ENCODE results near the gene ATXN7L1. TPM values are rescaled to one million over a fixed set of nuclear protein-coding genes. Genes with fewer than 3 reads are reported as not detected.
"Not testable (repeated sequence)": the region's sequence is repeated elsewhere in the genome, so short reads cannot be mapped to it uniquely, and the experiment has no call there.

ATXN7L1 gene
- total and polyA plus RNA-seq, 2 experiments from 2014 or later, result 6.4 to 8.6 TPM

GRCh38 chr7:105846404-105846803 lies 30.0 kb downstream of the ATXN7L1 start:
- H3K36me3 ChIP-seq, result no peaks in the 10 kb centered on the region
- no peak for DNase-seq (ENCODE audit: low read depth in 1 of 2, low spot score in 1 of 2)
- H3K9me3 ChIP-seq (ENCODE audit: low read depth), result no peaks in the 10 kb centered on the region
- no peak for TF ChIP-seq CTCF (IDR thresholded peaks at IDR 0.05; ENCODE audit: low read depth, low read length)
- H3K4me3 ChIP-seq, result no peak overlapping the region
- H3K27me3 ChIP-seq, result no peaks in the 10 kb centered on the region
- H3K4me1 ChIP-seq (ENCODE audit: low read depth), result peaks cover 6% of the 10 kb centered on the region
- H3K27ac ChIP-seq, result no peak overlapping the region

- H3K4me3 ChIP-seq; H3K36me3 ChIP-seq; H3K9me3 ChIP-seq (ENCODE audit: low read depth); H3K27me3 ChIP-seq; H3K27ac ChIP-seq; H3K4me1 ChIP-seq (ENCODE audit: low read depth); DNase-seq (ENCODE audit: low read depth in 1 of 2, low spot score in 1 of 2): not testable (repeated sequence)
Measured at GRCh38 chr7:105844681-105845080, 31.7 kb downstream of the ATXN7L1 start.

GRCh38 chr7:105841866-105842265 lies 34.5 kb downstream of the ATXN7L1 start:
- TF ChIP-seq CTCF (IDR thresholded peaks at IDR 0.05; ENCODE audit: low read depth, low read length), result no peak
- H3K36me3 ChIP-seq, result no peaks in the 10 kb centered on the region
- H3K4me1 ChIP-seq (ENCODE audit: low read depth), result peaks cover 6% of the 10 kb centered on the region
- DNase-seq (ENCODE audit: low read depth in 1 of 2, low spot score in 1 of 2), result no peak
- no peak overlapping the region for H3K27ac ChIP-seq
- H3K27me3 ChIP-seq, result no peaks in the 10 kb centered on the region
- no peaks in the 10 kb centered on the region for H3K9me3 ChIP-seq (ENCODE audit: low read depth)
- H3K4me3 ChIP-seq, result no peak overlapping the region

GRCh38 chr7:105840981-105841749 lies 35.2 kb downstream of the ATXN7L1 start:
- Histone ChIP-seq H3K27ac (no peak overlapping the region), H3K9me3 (ENCODE audit: low read depth) (no peaks in the 10 kb centered on the region), H3K4me1 (ENCODE audit: low read depth) (peaks cover 6% of the 10 kb centered on the region), H3K4me3 (no peak overlapping the region), H3K36me3 (no peaks in the 10 kb centered on the region), H3K27me3 (no peaks in the 10 kb centered on the region)
- no peak for DNase-seq (ENCODE audit: low read depth in 1 of 2, low spot score in 1 of 2)
- no peak for TF ChIP-seq CTCF (IDR thresholded peaks at IDR 0.05; ENCODE audit: low read depth, low read length)

GRCh38 chr7:105839266-105839665 lies 37.1 kb downstream of the ATXN7L1 start:
- no peaks in the 10 kb centered on the region for H3K36me3 ChIP-seq
- DNase-seq (ENCODE audit: low read depth in 1 of 2, low spot score in 1 of 2), result no peak
- TF ChIP-seq CTCF (IDR thresholded peaks at IDR 0.05; ENCODE audit: low read depth, low read length), result no peak
- H3K4me1 ChIP-seq (ENCODE audit: low read depth), result peaks cover 6% of the 10 kb centered on the region
- no peak overlapping the region for H3K4me3 ChIP-seq
- no peak overlapping the region for H3K27ac ChIP-seq
- no peaks in the 10 kb centered on the region for H3K9me3 ChIP-seq (ENCODE audit: low read depth)
- no peaks in the 10 kb centered on the region for H3K27me3 ChIP-seq

- H3K27ac ChIP-seq, result no peak overlapping the region
- H3K4me1 ChIP-seq (ENCODE audit: low read depth), result peaks cover 6% of the 10 kb centered on the region
Measured at GRCh38 chr7:105838627-105839231, 37.7 kb downstream of the ATXN7L1 start.

More at GRCh38 chr7:105838627-105839231, 37.7 kb downstream of the ATXN7L1 start:
- Histone ChIP-seq H3K9me3 (ENCODE audit: low read depth) (no peaks in the 10 kb centered on the region), H3K4me3 (no peak overlapping the region), H3K36me3 (no peaks in the 10 kb centered on the region), H3K27me3 (no peaks in the 10 kb centered on the region)
- TF ChIP-seq CTCF (IDR thresholded peaks at IDR 0.05; ENCODE audit: low read depth, low read length), result no peak
- DNase-seq (ENCODE audit: low read depth in 1 of 2, low spot score in 1 of 2), result peak; percentile 30 to 37
